GM21528 (cell line): ENCODE measurements around the gene NRP1.

Experiments
- ATAC-seq: cut with Tn5 transposase; IDR thresholded peaks from one replicate; pipeline ENCODE4 v1.9.1; 2021; ENCODE audit warnings: mild to moderate bottlenecking, moderate library complexity; ENCODE audit not compliant: unreplicated experiment, low FRiP score

Gene NRP1

DNA sequence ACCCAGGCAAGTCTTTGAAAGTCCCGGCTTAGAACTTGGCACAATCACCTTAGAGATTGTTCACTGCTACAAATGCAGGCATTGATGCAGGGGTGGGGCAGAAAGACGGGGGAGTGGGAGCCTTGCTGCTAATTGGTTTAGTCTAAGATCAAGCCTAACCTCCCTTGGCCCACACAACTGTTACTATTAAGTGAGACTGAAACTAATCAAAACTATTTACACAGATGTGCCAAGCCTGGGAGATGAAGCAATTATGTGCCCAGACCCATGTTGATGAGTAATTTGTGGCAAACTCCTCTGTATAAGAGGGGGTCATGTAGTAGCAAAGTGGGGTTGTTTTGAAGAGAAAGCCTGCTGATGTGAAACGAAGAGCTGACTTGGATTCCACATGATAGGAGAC, 198.2 kb downstream of the NRP1 start:
- ATAC-seq: no peak

DNA sequence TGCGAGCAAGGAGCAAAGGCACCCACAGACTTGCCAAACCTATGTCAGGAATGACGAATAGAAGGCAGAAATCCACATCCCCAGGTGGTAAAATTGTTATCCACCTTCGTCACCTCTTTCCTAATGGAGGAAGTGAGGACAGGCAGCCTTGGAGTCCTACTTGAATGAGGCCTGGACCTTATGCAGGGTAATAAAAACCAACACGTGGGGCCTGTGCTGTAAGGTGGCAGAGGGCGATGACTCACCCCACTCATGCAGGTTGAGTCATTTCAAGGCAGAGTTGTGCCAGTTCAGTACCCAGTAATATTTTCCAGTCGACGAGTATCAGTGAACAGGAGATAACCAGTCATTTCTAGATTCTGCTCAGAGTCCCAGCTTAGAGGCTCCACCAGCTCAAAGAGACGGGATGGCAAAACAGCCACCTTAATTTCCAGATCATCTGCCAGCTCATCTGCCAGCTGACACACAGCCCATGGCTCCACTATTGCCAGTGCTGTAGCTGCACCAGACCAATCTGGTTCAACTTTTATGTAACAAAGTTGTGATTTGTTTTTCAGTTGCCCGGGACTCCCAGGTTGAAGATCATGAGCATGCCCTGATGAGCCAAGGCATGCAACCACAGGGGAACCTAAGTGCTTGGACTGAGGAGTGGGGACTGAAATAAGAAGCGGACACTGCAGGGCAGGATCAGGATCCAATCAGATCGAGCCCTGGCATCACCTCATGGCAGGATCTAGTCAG, 200.3 kb downstream of the NRP1 start:
- no peak for ATAC-seq

DNA sequence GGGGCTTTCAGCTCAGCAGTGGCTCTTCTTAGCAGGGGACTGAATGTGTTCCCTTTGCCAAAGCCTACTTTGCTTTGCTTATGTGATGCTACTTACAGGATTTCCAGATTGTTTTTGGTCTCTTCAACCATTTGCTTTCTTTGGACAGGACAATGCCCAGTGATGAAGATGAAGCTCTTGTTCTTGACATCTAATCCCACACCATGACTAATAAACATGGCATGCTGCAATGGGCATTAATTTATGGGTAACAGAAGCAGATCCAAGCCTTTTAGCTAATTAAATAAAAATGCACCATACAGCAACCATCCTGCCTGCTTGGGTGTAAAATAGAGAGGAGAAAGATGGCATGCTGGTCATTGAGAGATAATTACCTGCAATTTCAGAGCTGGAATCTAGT, 200.9 kb downstream of the NRP1 start:
- ATAC-seq: no peak

DNA sequence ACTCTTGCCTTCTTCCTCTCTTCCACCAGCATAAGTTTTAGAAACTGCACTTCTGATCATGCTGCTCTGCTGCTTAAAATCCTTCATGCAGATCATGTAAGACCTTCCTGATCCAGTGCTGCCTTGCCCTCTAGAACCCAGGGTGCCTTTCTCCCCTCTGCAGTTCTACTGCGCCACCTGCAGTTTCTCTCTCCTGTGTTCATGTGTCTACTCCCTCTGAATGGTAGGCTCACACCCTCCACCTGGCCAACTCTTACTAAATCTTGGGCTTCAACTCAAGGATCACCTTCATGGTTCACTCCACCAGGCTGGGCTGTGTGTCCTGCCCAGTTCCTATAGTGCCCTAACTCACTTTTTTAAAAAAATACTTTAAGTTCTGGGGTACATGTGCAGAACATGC, 201.8 kb downstream of the NRP1 start:
- peak; percentile 51 for ATAC-seq

DNA sequence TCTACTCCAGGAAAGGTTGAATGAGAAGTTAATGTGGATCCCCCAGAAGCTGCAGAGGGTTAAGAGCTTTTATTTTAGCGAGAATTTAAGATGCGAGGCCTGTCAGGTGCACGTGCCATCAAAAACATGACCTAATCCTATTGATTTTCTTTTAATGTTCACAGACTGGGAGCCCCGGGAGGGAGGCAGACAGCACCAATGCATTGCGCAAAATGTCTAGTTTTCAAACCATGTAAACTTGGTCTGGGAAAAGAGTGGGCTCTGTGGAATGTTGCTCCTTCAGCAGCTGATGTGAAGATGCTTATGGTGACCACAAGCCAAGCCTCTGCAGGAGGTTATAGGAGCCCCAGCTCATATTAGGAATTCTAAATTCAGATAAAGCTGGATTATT, 204.5 kb downstream of the NRP1 start:
- no peak for ATAC-seq

DNA sequence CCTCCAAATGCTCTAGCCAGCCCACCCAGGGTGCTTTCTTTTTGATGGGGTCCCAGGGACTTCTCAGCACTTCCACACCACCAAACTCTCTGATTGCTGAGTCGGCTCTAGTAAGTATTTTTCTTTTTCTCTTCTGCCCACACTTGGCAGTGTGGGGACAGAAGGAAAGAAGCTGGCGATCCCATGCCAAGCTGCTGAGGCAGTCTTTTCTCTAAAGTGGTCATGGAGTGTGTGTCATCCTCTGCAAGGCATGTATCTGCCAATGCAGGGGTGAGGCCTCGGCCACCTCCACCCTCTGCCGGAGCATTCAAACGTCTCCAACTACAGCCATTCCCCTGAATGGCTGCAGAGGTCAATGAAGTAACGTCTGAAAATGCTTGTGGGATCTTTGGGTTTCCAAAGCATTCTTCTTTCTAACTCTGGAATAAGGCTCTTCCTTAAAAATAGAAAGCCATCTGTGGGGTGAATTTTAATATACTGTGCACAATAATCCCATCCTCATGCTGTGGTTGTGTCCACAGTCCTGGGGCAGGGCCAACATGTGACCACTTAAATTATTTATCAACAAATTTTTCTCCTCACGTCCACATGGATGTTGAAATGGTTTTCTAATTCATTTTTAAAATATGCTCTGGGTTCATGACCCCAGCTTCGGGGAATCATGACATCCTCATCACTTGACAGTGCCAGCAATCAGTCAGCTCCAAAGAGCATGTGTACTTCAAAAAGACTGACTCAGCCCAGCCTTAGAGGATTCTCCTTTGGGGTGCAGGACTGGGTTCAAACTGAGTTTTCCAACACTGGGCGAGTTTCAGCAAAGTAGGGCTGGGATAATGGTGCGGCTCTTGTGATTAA, 205.1 kb downstream of the NRP1 start:
- no peak for ATAC-seq

DNA sequence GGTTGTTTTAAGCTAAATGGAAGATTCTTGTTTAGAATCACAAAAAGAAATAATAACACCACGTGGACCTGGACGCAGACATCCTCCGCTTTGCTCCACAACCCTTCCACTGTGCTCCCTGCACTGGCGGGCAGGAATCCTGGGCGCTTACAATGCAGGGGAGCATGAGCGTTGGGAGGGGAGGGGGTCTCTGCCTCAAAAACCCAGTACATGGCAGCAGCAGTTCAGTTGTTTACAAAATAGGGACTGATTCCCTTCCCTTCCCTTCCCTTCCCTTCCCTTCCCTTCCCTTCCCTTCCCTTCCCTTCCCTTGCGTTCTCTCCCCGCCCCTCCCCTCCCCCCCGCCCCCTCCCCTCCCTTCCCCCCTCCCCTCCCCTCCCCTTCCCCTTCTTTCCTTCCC, 206.8 kb downstream of the NRP1 start:
- no peak for ATAC-seq
